Inflammatory macrophage treated with lipopolysaccharide for 4 hours (primary cell): ENCODE results near the gene AGMO.

ENCODE experiments used
- DNase-seq: peaks from one replicate; pipeline ENCODE4 v3.0.0-alpha.2; 2020

AGMO gene

GRCh38 chr7:15199482-15199881 is 362.3 kb downstream of the AGMO start:
- no peak for DNase-seq

- DNase-seq: no peak
Measured at GRCh38 chr7:15197042-15197977, 364.5 kb downstream of the AGMO start.

- DNase-seq: no peak
Measured at GRCh38 chr7:15178065-15178464, 383.8 kb downstream of the AGMO start.

- no peak for DNase-seq
Measured at GRCh38 chr7:15176089-15176488, 385.7 kb downstream of the AGMO start.

- no peak for DNase-seq
Measured at GRCh38 chr7:15175152-15175551, 386.7 kb downstream of the AGMO start.

- DNase-seq: no peak
Measured at GRCh38 chr7:15174485-15174884, 387.3 kb downstream of the AGMO start.

- DNase-seq: no peak
Measured at GRCh38 chr7:15168489-15168888, 393.3 kb downstream of the AGMO start.

- no peak for DNase-seq
Measured at GRCh38 chr7:15167912-15168311, 393.9 kb downstream of the AGMO start.

GRCh38 chr7:15166620-15167019 is 395.2 kb downstream of the AGMO start:
- no peak for DNase-seq

- DNase-seq: no peak
Measured at GRCh38 chr7:15159261-15159660, 402.6 kb downstream of the AGMO start.

- DNase-seq: no peak
Measured at GRCh38 chr7:15158141-15158810, 403.5 kb downstream of the AGMO start.
